ENCODE results near the gene NTM. TPM values are rescaled to one million over a fixed set of nuclear protein-coding genes. Genes with fewer than 3 reads are reported as not detected.

NTM gene
- total RNA-seq, 3 donors from 2014 or later = 0.66 to 9.0 (median 1.0) TPM

DNA sequence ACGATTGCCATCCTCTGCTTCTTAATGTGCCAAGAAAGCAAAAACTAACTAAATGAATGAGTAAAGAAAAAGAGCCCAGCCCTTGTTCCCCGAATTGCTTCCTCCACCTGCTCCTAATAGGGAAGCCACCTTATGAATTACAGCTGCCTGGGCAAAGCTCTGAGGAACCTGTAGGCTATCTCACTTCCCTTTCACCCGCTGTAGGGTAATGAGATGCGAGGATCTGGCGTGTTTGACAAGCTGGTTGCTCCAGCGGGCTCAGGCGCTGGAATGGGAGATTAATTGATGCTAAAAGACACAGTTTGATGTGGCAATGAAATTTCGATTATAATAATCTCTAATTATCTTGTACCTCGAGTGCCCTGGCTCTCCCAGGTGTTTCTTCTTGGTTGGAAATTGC is 256.4 kb downstream of the NTM start:
- Histone ChIP-seq H3K4me3 (no peak overlapping the region), H3K9me3 (no peaks in the 10 kb centered on the region), H3K27me3 (no peaks in the 10 kb centered on the region), H3K4me1 (no peaks in the 10 kb centered on the region), H3K36me3 (no peaks in the 10 kb centered on the region), H3K27ac (no peak overlapping the region)
- no peak for DNase-seq (ENCODE audit: low spot score in 2 of 2)
- TF ChIP-seq, protein P1, sequence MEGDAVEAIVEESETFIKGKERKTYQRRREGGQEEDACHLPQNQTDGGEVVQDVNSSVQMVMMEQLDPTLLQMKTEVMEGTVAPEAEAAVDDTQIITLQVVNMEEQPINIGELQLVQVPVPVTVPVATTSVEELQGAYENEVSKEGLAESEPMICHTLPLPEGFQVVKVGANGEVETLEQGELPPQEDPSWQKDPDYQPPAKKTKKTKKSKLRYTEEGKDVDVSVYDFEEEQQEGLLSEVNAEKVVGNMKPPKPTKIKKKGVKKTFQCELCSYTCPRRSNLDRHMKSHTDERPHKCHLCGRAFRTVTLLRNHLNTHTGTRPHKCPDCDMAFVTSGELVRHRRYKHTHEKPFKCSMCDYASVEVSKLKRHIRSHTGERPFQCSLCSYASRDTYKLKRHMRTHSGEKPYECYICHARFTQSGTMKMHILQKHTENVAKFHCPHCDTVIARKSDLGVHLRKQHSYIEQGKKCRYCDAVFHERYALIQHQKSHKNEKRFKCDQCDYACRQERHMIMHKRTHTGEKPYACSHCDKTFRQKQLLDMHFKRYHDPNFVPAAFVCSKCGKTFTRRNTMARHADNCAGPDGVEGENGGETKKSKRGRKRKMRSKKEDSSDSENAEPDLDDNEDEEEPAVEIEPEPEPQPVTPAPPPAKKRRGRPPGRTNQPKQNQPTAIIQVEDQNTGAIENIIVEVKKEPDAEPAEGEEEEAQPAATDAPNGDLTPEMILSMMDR (IDR thresholded peaks at IDR 0.05) = no peak
- TF ChIP-seq POLR2A (IDR thresholded peaks at IDR 0.05) (no peak), POLR2AphosphoS5 (IDR thresholded peaks at IDR 0.05) (no peak)
- intact Hi-C loops (cut with DNase I; ENCODE audit: low total_unique reads) = no loop called here

DNA sequence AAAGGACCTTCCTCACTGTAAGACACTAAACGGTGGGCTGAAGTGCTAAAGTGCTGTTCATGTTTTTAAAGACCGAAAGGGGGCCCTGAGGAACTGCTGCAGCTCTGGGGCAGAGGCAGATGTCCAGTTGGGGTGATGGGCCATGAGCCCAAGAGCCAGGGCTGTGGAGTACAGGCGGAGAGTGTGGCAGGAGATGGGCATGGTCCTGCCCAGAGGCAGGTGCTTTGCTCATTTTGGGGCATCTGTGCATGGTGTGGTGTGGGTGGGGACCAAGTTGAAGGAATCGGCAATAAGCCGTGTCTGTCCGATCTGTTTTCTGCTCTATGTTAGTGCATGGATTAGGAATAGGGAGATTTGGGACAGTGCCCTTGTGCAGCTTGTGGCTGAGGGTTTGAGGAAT is 258.3 kb downstream of the NTM start:
- Histone ChIP-seq H3K27me3 (no peaks in the 10 kb centered on the region), H3K9me3 (no peaks in the 10 kb centered on the region), H3K4me1 (no peaks in the 10 kb centered on the region), H3K36me3 (no peaks in the 10 kb centered on the region), H3K4me3 (no peak overlapping the region), H3K27ac (no peak overlapping the region)
- no peak for DNase-seq (ENCODE audit: low spot score in 2 of 2)
- intact Hi-C loops (cut with DNase I; ENCODE audit: low total_unique reads) = no loop called here
- TF ChIP-seq POLR2AphosphoS5 (IDR thresholded peaks at IDR 0.05) = no peak
- TF ChIP-seq, protein P1 (IDR thresholded peaks at IDR 0.05) = no peak

DNA sequence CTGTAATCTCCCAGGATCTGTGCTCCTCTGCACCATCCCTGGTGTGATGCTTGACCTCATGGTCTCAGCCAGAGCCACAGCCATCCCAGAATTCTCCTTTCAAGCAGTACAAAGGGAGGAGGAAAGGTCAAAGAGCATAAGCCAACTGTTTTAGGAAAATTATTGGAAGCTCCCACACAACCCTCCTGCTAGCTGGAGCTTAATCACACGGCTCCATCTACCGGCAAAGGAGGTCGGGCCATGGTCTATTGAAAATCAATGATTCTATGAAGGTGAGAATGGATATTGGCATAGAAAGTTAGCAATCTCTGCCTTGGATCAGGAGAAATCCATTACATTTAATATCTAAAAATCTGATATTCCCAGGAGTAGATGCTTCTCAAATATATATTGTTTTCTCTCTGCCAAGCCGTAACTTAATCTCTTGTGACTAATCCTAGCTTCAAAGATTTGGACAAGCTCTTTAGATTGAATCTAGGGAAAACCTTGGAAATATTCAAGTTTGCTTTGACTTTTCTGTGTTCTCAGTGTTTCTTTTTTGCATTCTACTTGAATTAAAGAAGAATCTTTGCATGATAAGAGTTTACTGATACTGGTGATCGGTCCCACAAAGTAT is 259.6 kb downstream of the NTM start:
- TF ChIP-seq, protein P1 (IDR thresholded peaks at IDR 0.05) = no peak
- TF ChIP-seq POLR2AphosphoS5 (IDR thresholded peaks at IDR 0.05) = no peak
- TF ChIP-seq POLR2A (IDR thresholded peaks at IDR 0.05) = no peak
- H3K27me3 ChIP-seq = no peaks in the 10 kb centered on the region
- H3K9me3 ChIP-seq = no peaks in the 10 kb centered on the region
- H3K4me1 ChIP-seq = no peaks in the 10 kb centered on the region
- no peak for DNase-seq (ENCODE audit: low spot score in 2 of 2)
- intact Hi-C loops (cut with DNase I; ENCODE audit: low total_unique reads) = no loop called here
- no peak overlapping the region for H3K27ac ChIP-seq
- H3K36me3 ChIP-seq = no peaks in the 10 kb centered on the region
- no peak overlapping the region for H3K4me3 ChIP-seq

DNA sequence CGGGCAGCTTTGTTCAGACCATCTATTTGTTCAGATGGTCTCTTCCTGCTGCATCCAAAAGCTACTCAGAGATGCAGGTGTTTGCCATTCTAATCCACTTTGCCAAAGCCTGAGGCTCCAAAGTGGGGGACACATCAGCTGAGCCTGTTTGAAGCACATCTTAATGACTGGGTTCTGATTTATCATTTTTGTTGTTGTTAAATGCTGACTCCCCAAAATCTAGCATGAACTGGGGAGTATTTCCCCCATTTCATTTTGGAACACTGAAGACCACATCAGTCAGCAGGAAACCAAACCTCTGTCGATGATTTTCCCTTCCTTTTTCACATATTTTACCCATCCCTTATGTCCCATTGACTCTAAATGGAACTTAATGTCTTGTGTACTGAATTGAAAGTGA is 262.6 kb downstream of the NTM start:
- no peak for DNase-seq (ENCODE audit: low spot score in 2 of 2)
- TF ChIP-seq, protein P1 (IDR thresholded peaks at IDR 0.05) = no peak
- no peak for TF ChIP-seq POLR2AphosphoS5 (IDR thresholded peaks at IDR 0.05)
- no peak for TF ChIP-seq POLR2A (IDR thresholded peaks at IDR 0.05)
- H3K27ac ChIP-seq = no peak overlapping the region
- H3K9me3 ChIP-seq = no peaks in the 10 kb centered on the region
- no peak overlapping the region for H3K4me3 ChIP-seq
- H3K27me3 ChIP-seq = no peaks in the 10 kb centered on the region
- H3K4me1 ChIP-seq = no peaks in the 10 kb centered on the region
- H3K36me3 ChIP-seq = no peaks in the 10 kb centered on the region
- intact Hi-C loops (cut with DNase I; ENCODE audit: low total_unique reads) = no loop called here

DNA sequence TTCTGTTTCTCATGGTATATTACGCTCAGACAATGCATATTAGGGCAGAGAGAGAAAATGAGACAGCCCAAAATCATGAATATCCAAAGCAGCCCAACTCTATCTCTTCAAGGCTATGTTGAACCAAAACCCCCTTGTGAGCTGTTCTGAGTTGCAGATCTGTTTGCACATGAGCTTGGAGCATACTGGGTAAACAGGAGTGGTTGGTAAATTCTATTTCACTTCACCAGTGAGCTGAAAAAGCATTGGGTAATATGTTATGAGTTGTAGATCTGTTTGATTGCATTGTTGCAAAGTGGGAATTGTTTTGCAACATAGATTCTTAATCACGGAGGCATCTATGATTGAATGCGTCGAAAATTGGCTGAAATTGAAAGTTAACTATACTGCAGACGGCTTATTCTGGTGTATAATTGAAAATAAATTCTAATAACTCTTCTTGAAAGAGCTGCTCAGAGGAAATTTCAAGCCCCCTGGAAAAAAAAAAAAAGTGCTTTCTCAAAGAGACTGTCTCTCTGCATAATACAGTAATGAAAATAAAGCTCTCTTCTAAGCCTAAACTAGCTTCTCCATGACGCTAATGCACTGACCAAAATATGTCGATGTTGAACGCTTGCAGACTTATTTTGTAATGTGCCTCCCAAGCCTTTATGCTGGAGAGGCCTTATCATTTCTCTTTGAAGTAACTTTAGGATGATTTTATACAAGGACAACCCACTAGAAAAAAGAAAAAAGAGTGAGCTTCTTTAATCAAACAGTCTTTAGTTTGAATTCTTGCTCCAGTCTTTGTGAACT is 263.7 kb downstream of the NTM start:
- H3K36me3 ChIP-seq = no peaks in the 10 kb centered on the region
- H3K27me3 ChIP-seq = no peaks in the 10 kb centered on the region
- no peak overlapping the region for H3K27ac ChIP-seq
- intact Hi-C loops (cut with DNase I; ENCODE audit: low total_unique reads) = no loop called here
- no peaks in the 10 kb centered on the region for H3K4me1 ChIP-seq
- no peak overlapping the region for H3K4me3 ChIP-seq
- DNase-seq (ENCODE audit: low spot score in 2 of 2) = no peak
- no peaks in the 10 kb centered on the region for H3K9me3 ChIP-seq
- no peak for TF ChIP-seq POLR2A (IDR thresholded peaks at IDR 0.05)
- no peak for TF ChIP-seq POLR2AphosphoS5 (IDR thresholded peaks at IDR 0.05)
- TF ChIP-seq, protein P1 (IDR thresholded peaks at IDR 0.05) = no peak

Measured in breast epithelium (tissue), 4 donors.